Measurements from ENCODE around the gene MTM1.

MTM1 gene

GRCh38 chrX:150692831-150693724, 124.7 kb downstream of the MTM1 start, which contains the start of gene MTMR1 (continued):
- no peak for TF ChIP-seq CTCF (tag by site-specific recombination; IDR thresholded peaks at IDR 0.05)
- TF ChIP-seq ZSCAN4 (tag by site-specific recombination; IDR thresholded peaks at IDR 0.05) = no peak
- TF ChIP-seq MEIS1 (CRISPR knock-in tag; IDR thresholded peaks at IDR 0.05; ENCODE audit: borderline replicate concordance) = no peak
- no peak for TF ChIP-seq ZNF654 (tag by site-specific recombination; IDR thresholded peaks at IDR 0.05; ENCODE audit: low read depth)
- no peak for TF ChIP-seq ZNF747 (tag by site-specific recombination; IDR thresholded peaks at IDR 0.05)
- TF ChIP-seq GLIS1 (tag by site-specific recombination; IDR thresholded peaks at IDR 0.05) = peak; percentile 37; the same call in 1 of the 2 replicates
- 0 out of 2 replicates have a peak, but pooled peaks have one; percentile 30 for TF ChIP-seq SP3 (tag by site-specific recombination; IDR thresholded peaks at IDR 0.05)
- peak; percentile 29; the same call in 1 of the 2 replicates for TF ChIP-seq PRDM10 (tag by site-specific recombination; IDR thresholded peaks at IDR 0.05)
- 0 out of 2 replicates have a peak, but pooled peaks have one; percentile 26 for TF ChIP-seq ZIC2 (tag by site-specific recombination; IDR thresholded peaks at IDR 0.05)
- no peak for TF ChIP-seq ZNF610 (tag by site-specific recombination; IDR thresholded peaks at IDR 0.05; ENCODE audit: borderline replicate concordance)
- 0 out of 2 replicates have a peak, but pooled peaks have one; percentile 56 for TF ChIP-seq ZBTB10 (tag by site-specific recombination; IDR thresholded peaks at IDR 0.05)
- TF ChIP-seq PATZ1 (tag by site-specific recombination; IDR thresholded peaks at IDR 0.05) = peak; percentile 60
- TF ChIP-seq ZNF76 (tag by site-specific recombination; IDR thresholded peaks at IDR 0.05; ENCODE audit: borderline replicate concordance, low read depth) = peak; percentile 26; the same call in 1 of the 2 replicates
- no peak for TF ChIP-seq ZBTB17 (tag by site-specific recombination; IDR thresholded peaks at IDR 0.05)
